KMS-11 (cell line): Measurements from ENCODE around the gene PIP4P1.

ENCODE experiments used
- H2AFZ ChIP-seq: fragments of 200-600 bp; sonication (generic); 2 replicates; pipeline ENCODE4 v1.6.1; 2016; ENCODE audit warnings: antibody characterized with exemption, mixed run types, low read depth
- H3K27ac ChIP-seq: fragments of 200-600 bp; sonication (generic); 2 replicates; pipeline ENCODE4 v1.6.1; 2016; ENCODE audit warnings: mild to moderate bottlenecking, mixed run types
- H3K27me3 ChIP-seq: fragments of 200-600 bp; sonication (generic); 2 replicates; pipeline ENCODE4 v1.6.1; 2017; ENCODE audit warnings: mild to moderate bottlenecking, low read depth, mixed run types, moderate library complexity; ENCODE audit not compliant: insufficient read depth
- H3K36me3 ChIP-seq: fragments of 200-600 bp; sonication (generic); 2 replicates; pipeline ENCODE4 v1.6.1; 2017; ENCODE audit warnings: mild to moderate bottlenecking, mixed run types; ENCODE audit not compliant: insufficient read depth
- H3K4me1 ChIP-seq: fragments of 200-600 bp; sonication (generic); 2 replicates; pipeline ENCODE4 v1.6.1; 2016; ENCODE audit warnings: mild to moderate bottlenecking, low read depth, mixed run types; ENCODE audit not compliant: poor library complexity, severe bottlenecking
- H3K4me2 ChIP-seq: fragments of 200-600 bp; sonication (generic); 2 replicates; pipeline ENCODE4 v1.7.0; 2016; ENCODE audit warnings: mild to moderate bottlenecking, mixed run types
- H3K4me3 ChIP-seq: fragments of 200-600 bp; sonication (generic); IDR thresholded peaks from 2 replicates; pipeline ENCODE4 v1.6.1; 2017; ENCODE audit warnings: low read depth, low read length, mixed read lengths; ENCODE audit not compliant: insufficient read depth
- H3K79me2 ChIP-seq: fragments of 200-600 bp; sonication (generic); 2 replicates; pipeline ENCODE4 v1.6.1; 2016; ENCODE audit warnings: low read depth, mixed run types; ENCODE audit not compliant: insufficient read depth
- H3K9ac ChIP-seq: fragments of 200-600 bp; sonication (generic); 2 replicates; pipeline ENCODE4 v1.6.1; 2016; ENCODE audit warnings: mild to moderate bottlenecking, mixed run types
- H4K20me1 ChIP-seq: fragments of 200-600 bp; sonication (generic); 2 replicates; pipeline ENCODE4 v1.6.1; 2016; ENCODE audit warnings: mild to moderate bottlenecking, mixed run types; ENCODE audit not compliant: insufficient read depth
- TF ChIP-seq, protein P1 (sequence below): fragments of 200-600 bp; sonication (generic); conservative IDR thresholded peaks from 2 replicates; pipeline ENCODE4 v1.6.1; 2017; ENCODE audit warnings: low read depth, mild to moderate bottlenecking, antibody characterized with exemption, low read length, moderate library complexity, mixed read lengths

PIP4P1 gene

DNA sequence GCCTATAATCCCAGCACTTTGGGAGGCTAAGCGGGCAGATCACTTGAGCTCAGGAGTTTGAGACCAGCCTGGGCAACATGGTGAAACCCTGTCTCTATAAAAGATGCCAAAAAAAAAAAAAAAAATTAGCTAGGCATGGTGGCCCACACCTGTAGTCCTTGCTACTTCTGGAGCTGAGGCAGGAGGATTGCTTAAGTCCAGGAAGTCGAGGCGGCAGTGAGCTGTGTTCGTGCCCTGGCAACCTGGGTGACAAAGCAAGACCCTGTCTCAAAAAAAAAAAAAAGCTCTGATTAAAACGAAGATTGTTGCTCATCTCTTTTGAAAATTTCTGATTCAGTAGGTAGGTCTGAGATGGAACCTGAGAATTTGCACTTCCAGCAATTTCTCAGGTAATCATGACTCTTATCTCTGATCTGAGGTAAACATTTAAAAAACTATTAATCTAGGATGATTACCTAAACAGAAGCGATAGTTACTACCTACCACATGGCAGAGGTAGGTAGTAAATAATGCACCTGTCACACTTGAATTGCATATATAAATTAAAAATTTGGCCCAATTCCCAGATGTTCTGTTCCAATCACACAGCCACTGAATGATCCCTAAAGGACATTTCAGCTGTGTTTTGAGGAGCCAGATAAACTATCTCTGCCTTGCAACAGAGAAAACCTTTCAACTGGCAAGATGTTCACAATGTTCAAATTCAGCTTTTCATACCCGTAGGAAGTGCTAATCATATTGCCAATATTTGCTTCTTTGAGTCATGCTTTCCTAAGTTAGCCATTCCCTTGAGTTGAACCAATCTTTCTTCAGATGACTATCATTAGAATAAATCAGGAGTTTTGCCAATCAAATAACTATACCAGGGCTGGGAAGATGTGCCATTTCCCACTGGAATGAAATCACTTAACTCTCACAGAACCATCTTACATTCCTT lies 43.7 kb downstream of the PIP4P1 start:
- no peaks in the 10 kb centered on the region for H4K20me1 ChIP-seq
- no peaks in the 10 kb centered on the region for H3K36me3 ChIP-seq
- no peaks in the 10 kb centered on the region for H3K27me3 ChIP-seq
- H3K4me3 ChIP-seq, result no peak overlapping the region
- no peak overlapping the region for H3K27ac ChIP-seq
- H3K4me1 ChIP-seq, result peaks cover 16% of the 10 kb centered on the region
- TF ChIP-seq, protein P1, sequence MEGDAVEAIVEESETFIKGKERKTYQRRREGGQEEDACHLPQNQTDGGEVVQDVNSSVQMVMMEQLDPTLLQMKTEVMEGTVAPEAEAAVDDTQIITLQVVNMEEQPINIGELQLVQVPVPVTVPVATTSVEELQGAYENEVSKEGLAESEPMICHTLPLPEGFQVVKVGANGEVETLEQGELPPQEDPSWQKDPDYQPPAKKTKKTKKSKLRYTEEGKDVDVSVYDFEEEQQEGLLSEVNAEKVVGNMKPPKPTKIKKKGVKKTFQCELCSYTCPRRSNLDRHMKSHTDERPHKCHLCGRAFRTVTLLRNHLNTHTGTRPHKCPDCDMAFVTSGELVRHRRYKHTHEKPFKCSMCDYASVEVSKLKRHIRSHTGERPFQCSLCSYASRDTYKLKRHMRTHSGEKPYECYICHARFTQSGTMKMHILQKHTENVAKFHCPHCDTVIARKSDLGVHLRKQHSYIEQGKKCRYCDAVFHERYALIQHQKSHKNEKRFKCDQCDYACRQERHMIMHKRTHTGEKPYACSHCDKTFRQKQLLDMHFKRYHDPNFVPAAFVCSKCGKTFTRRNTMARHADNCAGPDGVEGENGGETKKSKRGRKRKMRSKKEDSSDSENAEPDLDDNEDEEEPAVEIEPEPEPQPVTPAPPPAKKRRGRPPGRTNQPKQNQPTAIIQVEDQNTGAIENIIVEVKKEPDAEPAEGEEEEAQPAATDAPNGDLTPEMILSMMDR, result no peak
- H2AFZ ChIP-seq, result no peak overlapping the region
- H3K79me2 ChIP-seq, result no peaks in the 10 kb centered on the region
- H3K4me2 ChIP-seq, result no peak overlapping the region
- H3K9ac ChIP-seq, result no peak overlapping the region

DNA sequence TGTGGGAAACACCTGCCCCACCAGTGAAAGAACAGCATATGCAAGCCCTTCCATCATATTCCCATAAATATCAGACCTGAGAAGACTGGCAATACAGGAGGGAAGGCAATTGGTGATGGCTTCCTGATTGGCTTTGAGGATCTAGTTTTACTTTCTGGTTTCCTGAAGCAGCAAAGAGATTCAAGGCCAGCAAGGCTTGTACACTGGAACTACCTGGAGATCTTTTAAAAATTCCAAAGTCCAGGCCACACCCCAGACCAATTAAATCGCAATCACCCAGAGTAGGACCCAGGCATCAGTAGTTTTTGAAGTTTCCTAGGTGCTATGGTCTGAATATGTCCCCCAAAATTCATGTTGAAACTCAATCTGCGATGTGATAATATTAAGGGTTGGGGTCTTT lies 45.0 kb downstream of the PIP4P1 start:
- Histone ChIP-seq H3K27ac (no peak overlapping the region), H3K9ac (no peak overlapping the region), H3K4me1 (peaks cover 22% of the 10 kb centered on the region), H3K79me2 (no peaks in the 10 kb centered on the region; the same call in 1 of the 2 replicates), H2AFZ (peak overlapping the region; percentile 66), H3K27me3 (no peaks in the 10 kb centered on the region), H3K4me3 (no peak overlapping the region), H3K36me3 (no peaks in the 10 kb centered on the region), H4K20me1 (no peaks in the 10 kb centered on the region), H3K4me2 (peak overlapping the region; percentile 18; the same call in 1 of the 2 replicates)
- TF ChIP-seq, protein P1, result no peak

GRCh38 chr14:20415782-20416206 lies 45.4 kb downstream of the PIP4P1 start:
- TF ChIP-seq, protein P1, result peak; percentile 73
- Histone ChIP-seq H3K36me3 (no peaks in the 10 kb centered on the region), H3K4me2 (peak overlapping the region; percentile 18; the same call in 1 of the 2 replicates), H2AFZ (peak overlapping the region; percentile 66), H3K4me1 (peaks cover 22% of the 10 kb centered on the region), H3K27ac (no peak overlapping the region), H4K20me1 (no peaks in the 10 kb centered on the region), H3K27me3 (no peaks in the 10 kb centered on the region), H3K4me3 (no peak overlapping the region), H3K9ac (no peak overlapping the region), H3K79me2 (no peaks in the 10 kb centered on the region; the same call in 1 of the 2 replicates)

GRCh38 chr14:20413744-20414082 lies 47.5 kb downstream of the PIP4P1 start:
- Histone ChIP-seq H3K36me3 (no peaks in the 10 kb centered on the region), H3K9ac (peak overlapping the region; percentile 50; the same call in 1 of the 2 replicates), H3K4me1 (peaks cover 22% of the 10 kb centered on the region), H3K27me3 (no peaks in the 10 kb centered on the region), H3K79me2 (no peaks in the 10 kb centered on the region; the same call in 1 of the 2 replicates), H3K4me2 (peak overlapping the region; percentile 91), H2AFZ (peak overlapping the region; percentile 90), H3K27ac (no peak overlapping the region; the same call in 1 of the 2 replicates), H3K4me3 (no peak overlapping the region), H4K20me1 (no peaks in the 10 kb centered on the region)
- TF ChIP-seq, protein P1, result no peak
